Activated T-cell treated with anti-CD3 and anti-CD28 coated beads, Interleukin-2, amount 50 U/mL, for 1 hour (primary cell): ENCODE data around the gene TFF2.

ENCODE experiments used
- DNase-seq: peaks from one replicate; pipeline ENCODE4 v3.0.0-alpha.2; 2020

Gene TFF2

GRCh38 chr21:42302076-42302650 lies 48.6 kb downstream of the TFF2 start:
- no peak for DNase-seq

GRCh38 chr21:42301371-42302075 lies 49.3 kb downstream of the TFF2 start:
- DNase-seq: no peak

- no peak for DNase-seq
Measured at GRCh38 chr21:42300956-42301355, 49.8 kb downstream of the TFF2 start.

- DNase-seq: no peak
Measured at GRCh38 chr21:42300045-42300583, 50.7 kb downstream of the TFF2 start.

GRCh38 chr21:42299324-42300044 lies 51.3 kb downstream of the TFF2 start:
- no peak for DNase-seq

- DNase-seq: no peak
Measured at GRCh38 chr21:42298657-42299056, 52.1 kb downstream of the TFF2 start.

- no peak for DNase-seq
Measured at GRCh38 chr21:42298237-42298636, 52.6 kb downstream of the TFF2 start.

- no peak for DNase-seq
Measured at GRCh38 chr21:42297377-42297776, 53.4 kb downstream of the TFF2 start.

- DNase-seq: no peak
Measured at GRCh38 chr21:42296501-42296900, 54.3 kb downstream of the TFF2 start.
